NCI-H2171 (cell line): ENCODE results near the gene SMIM22.

ENCODE experiments used
- DNase-seq: peaks from one replicate; lab custom pipeline; 2025; lab: John Stamatoyannopoulos, UW

SMIM22 gene

DNA sequence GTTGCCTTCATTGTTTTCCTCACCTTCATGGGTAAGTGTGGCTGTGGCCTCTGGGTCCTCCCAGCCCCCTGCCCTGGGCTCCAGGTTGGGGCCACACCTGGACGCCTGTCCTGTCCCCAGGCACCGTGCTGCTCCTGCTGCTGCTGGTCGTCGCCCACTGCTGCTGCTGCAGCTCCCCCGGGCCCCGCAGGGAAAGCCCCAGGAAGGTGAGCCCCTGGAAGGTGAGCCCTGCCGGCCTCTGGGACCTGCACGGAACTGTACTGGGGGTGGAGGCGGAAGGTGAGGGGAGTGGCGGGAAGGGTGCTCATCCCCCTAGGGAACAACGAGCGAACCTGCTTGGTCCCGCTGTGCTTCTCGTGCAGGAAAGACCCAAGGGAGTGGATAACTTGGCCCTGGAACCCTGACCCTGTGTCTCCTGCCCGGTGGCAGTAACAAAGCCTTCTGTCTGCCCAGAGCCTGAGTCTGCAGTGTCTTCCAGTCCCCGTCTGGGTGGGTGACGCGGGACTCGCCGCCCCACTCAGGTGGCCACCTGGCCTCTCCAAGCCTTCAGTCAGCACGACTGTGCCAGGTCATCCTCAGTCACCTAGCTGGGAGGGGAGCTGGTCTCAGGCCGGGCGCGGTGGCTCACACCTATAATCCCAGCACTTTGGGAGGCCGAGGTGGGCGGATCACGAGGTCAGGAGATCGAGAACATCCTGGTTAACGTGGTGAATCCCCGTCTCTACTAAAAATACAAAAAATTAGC, 831 bp downstream of the SMIM22 start:
- DNase-seq: no peak

DNA sequence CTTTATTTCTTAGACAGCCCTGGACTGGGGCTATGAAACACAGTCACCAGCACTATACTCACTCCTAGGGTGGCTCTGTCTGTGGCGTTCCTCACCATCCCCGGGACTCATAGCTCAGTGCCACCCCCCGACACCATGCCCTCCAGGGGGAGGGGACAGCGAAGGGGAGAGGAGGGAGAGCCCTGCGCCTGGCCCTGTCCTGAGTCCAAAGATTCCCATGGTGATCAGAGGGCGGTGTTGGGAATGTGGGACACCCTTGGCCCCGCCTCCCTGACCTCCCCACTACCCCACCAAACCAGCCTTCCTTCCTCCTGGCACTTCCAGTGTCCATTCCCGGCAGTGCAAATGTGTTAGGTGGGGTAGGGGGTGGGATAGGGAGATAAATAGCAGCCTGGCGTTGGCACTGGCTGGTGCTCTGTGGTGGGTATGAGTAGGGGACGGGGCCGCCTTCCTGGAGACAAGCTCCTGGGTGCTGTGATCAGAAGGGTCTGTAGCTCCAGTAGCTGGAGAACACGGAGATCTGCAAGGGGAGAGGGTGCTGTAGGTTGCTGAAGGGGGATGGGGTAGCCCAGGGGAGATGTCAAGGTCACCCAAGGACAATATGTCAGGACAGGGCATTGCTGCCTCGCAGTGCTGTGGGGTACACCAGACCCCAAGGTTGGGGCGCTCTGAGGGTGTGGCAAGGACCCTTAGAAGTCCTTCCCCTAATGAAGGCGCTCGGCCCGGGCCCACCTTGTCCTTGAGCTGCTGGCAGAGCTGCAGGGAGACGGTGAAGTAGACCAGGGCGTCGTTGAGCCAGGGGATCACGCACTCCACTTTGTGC, 2.0 kb downstream of the SMIM22 start:
- no peak for DNase-seq

DNA sequence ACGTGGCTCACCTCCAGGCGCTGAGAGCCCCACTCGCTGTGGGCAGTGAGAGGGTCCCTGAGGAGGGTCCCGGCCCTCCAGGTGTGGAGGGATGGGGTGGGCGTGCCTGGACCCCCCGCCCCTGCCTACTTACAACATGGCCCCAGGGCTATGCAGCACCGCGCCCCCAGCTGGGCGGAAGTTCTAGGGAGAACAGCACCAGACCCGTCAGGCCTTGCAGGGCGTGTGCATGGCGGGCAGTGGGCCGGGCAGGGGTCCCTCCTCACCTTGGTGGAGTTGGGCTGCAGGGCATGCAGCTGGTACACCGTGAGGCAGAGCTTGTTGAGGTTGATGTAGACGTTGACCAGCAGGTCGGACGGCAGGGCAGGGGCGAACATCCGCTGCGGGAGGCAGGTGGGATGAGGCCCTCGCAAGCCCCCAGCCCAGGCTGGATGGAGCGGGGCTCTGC, 2.7 kb downstream of the SMIM22 start:
- DNase-seq: no peak

DNA sequence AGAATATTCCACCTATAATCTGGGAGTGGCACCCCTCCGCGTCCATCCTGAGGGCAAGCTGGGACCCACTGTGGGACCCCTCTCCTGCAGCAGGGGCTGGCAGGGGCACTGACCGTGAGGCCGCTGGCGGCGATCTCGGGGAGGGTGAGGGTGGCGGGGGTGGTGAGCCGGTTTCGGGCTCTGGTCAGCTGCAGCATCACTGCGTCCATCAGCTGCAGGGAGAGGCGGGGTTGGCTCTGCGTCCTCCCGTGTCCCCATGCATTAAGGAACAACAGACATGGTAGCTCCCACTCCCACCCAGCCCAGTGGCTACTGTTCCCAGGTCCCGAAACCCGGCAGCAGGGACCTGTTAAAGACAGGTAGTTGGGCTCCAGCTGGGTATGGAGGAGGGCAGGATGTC, 3.3 kb downstream of the SMIM22 start:
- no peak for DNase-seq

DNA sequence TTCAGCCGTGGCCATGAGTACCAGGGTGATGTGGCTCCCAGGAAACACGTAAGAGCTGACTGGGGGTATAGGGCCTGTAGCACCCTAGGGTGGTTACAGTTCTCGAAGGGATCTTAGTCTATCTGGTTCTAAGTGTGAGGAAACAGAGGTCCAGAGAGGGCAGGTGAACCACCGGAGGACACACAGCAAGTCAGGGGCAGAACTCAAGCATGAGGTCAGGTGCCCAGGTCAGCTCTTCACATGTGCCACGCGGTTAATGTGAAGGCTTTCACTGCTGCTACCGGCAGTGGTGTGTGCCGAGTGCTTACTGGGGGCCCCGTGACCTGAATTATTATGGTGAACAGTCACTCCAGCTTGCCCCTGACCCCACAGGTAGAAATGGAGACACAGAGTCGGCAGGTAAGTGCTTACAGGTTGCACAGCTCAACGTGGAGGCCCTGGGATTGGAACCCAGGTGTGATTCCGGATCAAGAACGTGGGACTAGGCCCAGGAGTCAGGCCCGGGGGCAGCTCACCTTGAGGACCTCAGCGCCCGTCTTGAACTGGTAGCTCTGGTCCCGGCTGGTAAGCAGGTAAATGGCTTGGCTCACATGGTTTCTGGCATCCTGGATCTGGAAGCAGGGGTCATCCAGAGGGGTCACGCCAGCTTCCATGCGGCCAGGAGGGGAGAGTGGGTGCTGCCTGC, 4.1 kb downstream of the SMIM22 start:
- no peak for DNase-seq

DNA sequence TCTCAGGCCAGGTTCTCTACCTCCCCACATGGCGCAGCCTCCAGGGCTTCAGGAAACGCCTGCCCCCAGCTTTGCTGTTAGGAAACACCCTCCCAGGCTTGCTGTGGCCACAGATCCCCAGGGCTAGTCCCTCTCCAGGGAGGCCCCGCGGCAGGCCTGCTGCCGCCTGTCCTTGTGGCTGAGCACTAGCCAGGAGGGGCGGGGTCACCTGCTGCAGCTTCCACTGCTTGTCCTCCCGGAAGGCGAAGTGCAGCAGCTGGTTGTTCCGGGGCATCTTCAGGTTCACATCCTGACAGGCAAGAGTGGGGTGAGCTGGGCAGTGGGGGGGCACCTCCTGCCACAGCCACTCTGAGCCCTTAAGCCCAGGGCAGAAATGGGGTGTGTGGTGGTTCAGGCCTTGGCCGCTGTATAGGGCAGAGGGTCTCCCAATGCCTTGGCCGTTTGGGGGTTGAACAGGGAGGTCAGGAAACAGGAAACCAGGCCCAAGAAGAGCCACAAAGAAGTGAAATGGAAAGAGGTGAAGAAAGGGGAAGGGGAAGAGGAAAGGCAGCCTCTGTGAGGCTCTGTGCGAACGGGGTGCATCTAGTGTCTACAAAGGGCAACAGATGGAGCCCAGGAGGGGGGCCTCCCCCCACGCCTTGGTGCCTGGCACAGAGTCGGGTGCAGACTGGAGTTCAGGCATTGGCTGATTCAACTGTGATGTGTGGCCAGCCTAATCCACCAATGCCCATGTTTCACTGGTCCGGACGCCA, 5.3 kb downstream of the SMIM22 start:
- DNase-seq: peak; percentile 68

DNA sequence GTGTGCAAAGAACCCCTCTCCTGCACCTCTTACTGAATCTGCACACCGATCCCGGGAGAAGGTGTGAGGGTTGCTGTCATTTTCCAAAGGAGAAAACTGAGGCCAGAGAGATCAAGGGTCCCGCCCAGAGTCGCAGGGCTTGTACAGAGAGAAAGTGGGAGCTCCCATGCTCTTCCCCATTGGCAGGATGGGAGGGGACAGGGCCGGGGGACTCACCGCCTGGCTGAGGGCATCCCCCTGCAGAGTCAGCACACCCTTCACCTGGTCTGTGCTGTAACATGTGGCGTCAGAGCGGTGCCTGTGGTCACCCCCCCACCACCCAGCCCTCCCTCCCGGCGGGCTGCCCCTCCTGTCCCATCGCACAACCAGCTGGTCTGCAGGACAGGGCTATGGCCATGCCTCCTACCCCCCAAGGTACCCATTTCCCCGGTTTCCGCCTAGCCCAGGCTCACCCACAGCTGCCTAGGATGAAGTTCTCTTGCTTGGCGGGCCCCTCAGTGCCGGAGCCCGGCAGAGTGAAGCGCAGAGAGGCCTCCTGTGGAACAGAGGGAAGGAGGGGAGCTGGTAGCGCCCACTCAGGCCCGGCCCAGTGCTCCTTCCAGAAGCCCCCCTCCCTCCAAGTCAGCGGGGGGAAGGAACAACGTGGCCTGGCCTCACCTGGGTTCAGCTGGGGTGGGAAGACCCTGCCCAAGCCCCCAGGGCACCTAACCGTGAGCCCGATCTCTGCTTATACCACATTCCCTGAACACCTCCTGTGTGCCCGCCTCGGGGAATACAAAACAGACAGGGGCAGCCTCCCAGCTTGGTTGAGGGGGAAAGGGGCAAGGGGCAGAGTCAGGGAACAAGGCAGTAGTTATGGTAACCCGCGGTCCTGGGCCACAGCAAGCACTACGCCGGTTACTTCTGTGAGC, 6.1 kb downstream of the SMIM22 start:
- no peak for DNase-seq

DNA sequence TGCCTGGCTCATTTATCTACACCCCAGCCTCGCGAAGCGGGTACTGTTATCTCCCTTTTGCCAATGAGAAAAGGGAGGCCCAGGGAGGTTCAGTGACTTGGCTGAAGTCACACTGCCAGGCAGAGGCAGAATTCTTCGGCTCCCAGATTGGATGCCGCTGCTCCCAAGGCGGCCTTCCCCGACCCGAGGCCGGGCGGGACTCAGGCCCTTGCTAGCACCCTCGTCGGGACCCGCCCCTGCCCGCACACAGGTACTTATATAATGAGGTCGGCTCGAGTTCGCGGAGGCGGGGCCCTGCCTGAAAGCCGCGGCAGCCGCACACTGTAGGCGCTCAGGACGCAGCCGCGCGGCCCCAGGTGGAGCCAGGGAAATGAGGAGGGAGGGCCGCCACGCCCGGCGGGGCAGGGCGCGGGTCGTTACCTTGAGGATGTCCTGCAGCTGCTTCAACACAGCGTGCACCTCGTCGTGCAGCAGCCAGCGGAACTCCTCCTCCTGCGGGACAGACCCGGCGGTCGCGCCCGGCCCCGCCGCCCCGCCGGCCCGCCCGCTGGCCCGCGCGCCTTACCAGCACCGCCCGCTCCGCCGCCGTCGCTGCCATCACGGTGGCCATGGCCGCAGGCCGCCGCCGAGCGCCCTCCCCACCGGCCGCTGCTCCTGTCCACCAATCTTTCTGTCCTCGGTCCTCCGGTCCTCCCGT, 6.9 kb downstream of the SMIM22 start, which contains the start of gene ROGDI:
ROGDI (minus strand) TSS at position 672 of the 697 bp plus-strand sequence; CDS start at position 610, 62 bp downstream.
- peak; percentile 85 for DNase-seq

DNA sequence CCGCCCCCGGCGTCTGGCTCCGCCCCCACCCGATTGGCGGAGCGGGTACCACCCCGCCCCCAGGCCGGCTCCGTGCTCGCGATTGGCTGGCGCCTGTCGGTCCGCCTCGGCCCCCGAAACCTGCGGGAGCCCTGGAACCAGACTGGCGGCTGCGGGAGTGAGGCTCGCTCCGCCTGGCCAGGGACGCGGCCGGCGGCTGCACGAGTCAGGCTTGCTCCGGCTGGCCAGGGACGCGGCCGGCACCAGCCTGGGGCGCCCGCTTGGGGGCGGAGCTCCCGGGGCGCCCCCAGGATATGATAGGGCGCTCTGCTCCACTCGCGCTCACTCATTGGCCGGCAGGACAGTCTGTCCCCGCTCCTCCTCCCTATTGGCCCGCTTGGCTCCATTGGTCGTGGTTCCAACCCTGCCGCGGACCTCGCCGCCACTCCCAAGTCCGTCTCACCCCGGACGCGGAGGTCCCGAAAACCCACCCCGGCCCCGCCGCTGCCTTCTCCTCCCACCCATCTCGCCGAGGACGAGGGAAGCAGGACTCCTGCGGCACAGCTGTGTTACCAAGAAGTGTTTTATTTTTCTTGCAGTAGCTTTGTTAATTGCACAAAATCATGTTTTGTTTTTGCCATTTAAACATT, 7.6 kb downstream of the SMIM22 start:
- DNase-seq: peak; percentile 83

DNA sequence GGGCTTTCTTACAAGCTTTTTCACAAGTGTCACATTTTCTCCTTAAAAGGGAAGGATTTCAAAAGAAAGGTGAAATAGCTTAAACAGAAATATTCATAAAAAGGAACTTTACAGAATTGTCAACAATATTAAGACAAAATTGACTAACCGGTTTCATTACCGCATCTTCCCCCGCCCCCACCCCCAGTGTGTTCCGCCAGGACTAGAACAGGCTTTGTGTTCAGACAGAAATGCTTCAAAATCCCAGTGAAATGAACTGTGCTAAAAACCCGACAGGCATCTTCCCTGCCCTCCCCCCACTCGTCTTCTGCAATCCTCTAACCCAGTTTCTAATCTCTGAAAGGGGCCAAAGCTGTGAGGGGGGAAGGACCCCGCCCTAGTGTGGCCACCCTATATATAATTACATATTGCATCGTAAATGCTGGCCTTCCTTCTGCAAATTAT, 8.3 kb downstream of the SMIM22 start:
- no peak for DNase-seq

DNA sequence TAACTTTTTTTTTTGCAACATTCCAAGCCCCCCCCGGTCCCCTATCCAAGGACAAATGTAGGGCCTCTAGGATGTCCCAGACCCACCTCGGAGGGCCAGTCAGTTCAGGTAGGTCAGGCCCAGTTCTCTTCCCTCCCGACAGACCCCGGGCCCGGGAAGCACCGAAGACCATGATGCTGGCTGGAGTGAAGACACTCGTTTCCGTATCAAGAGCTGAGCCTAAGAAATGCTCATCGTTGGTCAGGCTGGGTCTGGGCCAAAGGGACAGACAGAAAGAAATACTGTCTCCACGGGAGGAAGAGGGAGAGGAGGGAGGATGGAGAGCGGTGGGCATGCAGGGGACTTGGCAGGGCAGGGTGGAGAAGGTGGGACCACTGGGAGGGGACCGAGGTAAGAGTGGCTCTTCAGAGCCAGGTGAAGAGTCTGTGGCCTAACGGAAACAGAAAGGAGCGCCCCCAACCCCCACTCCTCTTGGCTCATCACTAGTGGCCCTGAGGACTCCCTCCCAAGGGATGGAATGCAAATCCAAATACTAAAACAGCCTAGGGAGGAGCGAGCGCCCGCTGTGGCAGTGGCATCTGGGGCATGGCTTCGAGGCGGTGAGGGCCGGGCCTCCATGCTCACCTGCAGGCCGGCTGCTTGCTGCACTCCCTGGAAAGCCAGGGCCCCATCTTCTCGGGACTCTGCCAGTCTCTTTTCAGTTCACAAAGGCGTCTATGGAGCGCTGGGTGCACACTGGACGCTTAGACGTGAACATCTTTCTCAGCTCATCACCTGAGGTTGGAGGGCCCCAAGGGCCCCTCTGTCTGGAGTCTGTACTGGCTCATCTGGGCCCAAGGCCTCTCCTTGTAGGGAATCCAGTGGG, 9.0 kb downstream of the SMIM22 start:
- no peak for DNase-seq

DNA sequence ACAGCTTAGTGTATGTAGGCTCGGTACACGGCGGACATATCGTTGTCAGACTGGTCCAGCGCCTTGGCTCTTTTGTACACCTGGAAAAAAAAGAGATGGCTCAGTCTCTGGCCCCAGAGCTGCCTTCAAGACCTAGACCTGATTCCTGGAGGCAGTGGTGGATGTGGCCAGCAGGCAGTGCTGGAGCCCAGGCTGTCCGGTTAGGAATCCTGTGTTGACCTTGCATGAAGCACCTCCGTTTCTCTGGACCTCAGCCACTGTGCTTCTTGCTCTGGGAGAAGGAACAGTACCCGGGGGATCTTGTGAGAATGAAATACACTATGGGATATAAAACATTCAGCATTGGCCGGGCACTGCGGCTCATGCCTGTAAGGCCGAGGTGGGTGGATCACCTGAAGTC, 10.1 kb downstream of the SMIM22 start:
- no peak for DNase-seq

DNA sequence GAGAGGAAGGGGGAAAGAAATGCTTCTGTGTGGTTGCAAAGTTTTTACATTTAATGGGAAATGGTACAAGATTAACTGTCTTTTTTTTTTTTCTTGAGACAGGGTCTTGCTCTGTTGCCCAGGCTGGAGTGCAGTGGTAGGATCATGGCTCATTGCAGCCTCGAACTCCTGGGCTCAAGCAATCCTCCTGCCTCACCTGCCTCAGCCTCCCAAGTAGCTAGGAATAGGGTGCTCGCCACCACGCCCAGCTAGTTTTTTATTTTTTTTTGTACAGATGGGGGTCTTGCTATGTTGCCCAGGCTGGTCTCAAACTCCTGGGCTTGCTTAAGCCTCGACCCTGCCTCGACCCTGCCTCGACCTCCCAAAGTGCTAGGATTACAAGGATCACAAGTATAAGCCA, 11.1 kb downstream of the SMIM22 start:
- DNase-seq: no peak

DNA sequence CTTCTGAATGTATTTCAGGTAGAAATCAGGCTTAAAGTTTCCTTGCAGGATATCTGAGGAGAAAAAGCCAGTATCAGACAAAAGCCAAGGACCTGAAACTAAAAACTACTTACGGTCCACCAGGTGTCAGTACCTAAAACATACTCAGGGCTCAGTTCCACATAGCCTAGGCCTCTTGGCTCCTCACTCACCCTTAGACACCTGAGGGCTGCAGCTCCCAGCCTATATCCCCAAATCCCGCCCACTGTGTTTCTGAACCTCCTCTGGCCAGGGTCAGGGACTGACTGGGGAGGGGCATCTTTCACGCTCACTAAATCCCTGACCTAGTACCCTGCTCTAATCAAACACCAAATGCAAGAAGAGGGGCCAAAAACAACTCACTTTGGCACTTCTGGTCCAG, 16.1 kb downstream of the SMIM22 start:
- DNase-seq: no peak

DNA sequence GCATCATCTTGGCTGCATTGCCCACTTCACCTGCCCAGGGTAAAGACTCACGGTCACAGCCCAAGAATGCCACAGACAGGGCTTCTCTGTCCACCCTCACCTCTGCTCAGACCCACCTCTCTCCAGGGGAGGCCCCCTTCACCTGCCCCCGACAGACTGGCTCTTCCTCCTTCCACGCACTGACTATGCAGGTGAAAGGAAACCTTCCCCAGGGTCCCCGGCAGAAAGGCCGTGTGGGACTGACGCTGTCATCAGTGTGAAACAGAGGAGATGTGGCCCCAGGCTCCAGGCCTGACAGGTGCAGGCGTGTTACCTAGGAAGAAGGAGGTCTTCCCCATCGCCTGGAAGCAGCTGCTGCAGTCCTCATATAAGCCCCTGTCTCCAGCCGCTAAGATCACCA, 16.6 kb downstream of the SMIM22 start:
- no peak for DNase-seq

DNA sequence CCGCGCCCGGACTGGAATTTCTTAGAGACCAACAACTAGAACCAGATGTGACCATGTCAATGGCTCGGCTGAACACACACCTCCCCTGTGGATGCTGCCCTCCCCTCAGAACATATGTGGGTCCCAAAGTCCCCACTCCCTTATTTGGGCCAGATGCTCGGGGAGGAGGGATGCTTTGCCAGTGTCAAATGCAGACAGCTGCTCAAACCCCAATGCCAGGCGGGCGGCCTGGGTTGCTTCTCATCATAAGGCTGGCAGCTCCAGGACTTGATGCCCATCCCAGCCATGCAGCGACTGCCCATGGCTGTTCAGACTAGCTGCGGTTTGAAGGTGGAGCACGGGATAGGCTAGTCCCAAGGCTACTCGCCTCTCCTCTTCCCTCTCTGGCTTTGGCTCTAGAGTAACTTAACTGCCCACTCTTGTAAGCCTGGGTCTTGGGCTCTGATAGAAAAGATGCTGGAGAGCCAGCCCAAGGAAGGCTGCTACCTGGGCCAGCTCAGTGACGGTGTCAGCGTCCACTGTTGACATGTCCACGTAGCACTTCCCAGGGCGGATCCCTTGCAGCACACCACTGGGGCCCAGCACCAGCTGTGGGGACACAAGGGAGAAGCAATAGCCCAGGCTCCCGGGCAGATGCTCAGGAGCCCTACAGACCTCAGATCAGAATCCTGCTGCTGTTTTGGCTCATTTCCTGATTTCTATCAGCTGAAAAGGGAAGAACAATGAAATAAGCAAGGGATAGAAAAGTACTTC, 18.3 kb downstream of the SMIM22 start:
- DNase-seq: no peak

DNA sequence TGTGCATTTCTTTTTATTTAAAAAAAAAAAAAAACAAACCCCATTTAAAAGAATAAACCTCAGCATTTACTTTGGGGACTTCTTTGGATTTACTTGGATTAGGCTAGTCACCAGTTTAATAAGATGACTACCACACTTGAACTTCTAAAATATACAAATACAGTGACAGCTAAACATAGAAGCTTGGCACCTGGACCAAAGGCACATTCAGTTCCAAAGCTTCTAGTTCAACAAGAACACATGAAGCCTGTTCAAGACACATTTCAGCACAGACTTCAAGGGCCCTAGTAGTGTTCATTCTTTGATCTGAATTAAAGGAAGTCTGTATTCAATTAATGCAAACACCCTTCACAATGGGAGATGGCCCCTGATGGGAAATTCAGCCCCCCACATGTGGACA, 18.9 kb downstream of the SMIM22 start:
- DNase-seq: no peak
